Measurements from ENCODE around the gene PIK3AP1.
"Not testable (repeated sequence)": the region's sequence is repeated elsewhere in the genome, so short reads cannot be mapped to it uniquely, and the experiment has no call there.

The PIK3AP1 gene

DNA sequence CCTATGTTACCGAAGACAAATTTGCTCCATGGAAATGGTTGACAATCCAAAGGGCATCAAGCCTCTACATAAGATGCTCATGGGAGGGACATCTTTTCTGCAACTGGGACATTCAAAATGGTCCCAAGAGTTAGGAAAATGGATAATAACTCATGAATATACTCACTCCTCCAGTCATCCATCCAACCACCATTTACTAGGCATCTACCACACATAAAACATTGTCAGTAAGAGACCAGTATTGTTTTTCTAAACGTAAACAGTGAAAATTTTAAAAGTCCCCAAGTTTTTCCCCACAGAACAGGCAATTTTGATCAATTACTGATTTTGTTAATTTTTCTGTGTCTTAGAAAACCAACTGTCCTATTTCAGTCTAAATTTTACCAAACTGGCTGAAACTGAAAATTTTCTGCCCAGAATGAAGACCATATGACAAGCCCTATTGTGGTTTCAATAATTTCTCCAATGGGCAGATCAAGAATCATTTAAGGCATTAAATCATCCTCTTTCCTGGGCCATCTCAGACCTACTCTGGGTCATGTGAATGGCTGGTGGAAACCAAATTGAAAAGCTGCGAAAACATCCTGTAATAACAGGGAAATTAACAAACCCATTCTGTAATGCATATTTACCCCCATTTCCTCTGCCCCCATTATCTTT, 24.2 kb downstream of the PIK3AP1 start:
- DNase-seq = no peak

- no peak for DNase-seq
Measured at GRCh38 chr10:96695366-96695765, 24.9 kb downstream of the PIK3AP1 start.

DNA sequence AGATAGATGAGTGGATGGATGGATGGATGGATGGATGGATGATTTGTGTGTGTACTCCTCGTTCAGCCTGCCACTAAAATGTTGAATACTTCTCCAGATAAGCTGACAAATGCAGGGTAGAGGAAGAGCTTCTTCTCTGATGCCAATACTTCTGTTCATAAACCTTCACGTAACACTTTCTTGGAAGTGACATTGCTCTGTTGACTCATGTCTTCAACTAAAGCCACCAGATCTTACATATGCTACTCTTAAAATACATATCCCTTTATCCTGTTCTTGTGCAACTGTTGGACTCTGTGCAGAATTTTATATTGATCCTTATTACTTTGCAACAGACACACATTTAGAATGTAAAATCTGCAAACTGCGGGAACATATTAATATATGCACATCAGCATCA, 26.9 kb downstream of the PIK3AP1 start:
- DNase-seq = no peak

DNA sequence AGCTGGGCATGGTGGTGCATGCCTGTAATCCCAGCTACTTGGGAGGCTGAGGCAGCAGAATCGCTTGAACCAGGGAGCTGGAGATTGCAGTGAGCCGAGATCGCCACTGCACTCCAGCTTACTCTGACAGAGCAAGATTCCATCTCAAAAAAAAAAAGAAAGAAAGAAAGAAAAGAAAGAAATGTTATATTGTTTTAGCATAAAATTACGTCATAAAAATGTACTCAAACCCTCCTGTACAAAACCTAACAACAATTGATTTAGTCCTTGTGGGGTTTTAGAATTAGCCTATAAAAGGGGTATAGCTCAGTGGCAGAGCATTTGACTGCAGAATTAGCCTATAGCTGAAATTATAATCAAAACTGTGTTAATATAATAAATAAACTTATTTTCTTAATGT, 27.9 kb downstream of the PIK3AP1 start:
- no peak for DNase-seq

DNA sequence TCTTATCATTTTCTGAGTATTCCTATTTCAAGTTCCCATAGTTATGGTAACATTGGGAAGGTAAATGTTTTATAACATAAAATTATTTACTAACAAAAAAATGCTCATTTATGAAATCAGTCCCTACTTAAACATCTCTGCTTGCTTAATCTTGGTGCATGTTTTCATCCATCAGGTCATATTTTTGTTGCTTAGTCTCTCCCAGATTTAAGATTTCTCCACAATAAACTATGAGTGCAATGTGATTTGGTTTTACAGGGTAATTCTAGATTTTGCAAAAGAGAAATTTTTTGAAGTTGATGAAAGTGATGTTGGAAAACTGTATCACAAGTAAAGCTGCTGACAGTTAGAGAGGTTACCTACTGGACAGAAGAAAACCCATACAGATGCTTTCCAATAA, 28.6 kb downstream of the PIK3AP1 start:
- no peak for DNase-seq

DNA sequence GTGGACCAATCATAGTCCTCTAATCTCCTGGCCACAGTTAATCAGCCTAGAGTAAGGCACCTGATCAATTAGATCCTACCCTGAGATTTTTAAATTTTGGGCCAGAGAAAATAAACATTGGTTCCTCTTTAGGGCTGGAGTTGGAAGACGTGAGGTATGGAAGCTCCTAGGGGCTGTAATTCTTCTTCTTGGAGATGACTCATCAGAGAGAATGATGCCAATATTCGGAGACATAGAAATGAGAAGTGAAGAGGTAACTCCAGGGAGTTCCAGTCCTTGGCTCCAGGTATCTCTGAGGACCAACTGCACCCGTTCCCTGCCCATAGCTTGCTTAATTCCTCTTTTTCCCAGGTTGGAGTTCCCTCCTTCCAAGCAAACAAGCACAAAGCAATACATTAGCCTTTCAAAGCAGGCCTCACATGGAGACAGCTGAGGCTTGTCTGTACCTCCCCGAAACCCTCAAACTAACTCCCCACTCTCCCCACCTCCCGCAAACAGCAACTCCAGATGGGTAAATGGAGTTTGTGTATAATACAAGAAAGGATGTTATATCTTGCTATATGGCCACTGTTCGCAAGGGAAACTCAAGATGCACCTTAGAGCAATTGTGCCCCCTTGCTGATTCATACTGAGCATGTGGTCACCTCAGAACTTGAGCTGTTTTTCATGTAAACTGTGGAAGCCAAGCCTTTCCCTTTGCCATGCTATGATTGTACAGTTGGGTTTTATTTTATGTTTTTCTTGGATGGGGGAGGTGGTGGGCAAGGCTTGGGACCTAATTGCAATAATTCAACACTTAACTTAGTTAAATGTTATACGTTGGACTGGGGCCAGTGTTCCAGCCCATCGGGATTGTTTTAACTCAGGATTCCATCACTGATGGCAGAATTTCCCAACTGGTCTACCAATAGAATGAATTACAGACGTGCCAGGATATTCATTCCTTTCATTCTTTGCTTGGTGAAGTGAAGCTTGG, 29.3 kb downstream of the PIK3AP1 start:
- DNase-seq = no peak

- DNase-seq = no peak
Measured at GRCh38 chr10:96688789-96689188, 31.5 kb downstream of the PIK3AP1 start.

DNA sequence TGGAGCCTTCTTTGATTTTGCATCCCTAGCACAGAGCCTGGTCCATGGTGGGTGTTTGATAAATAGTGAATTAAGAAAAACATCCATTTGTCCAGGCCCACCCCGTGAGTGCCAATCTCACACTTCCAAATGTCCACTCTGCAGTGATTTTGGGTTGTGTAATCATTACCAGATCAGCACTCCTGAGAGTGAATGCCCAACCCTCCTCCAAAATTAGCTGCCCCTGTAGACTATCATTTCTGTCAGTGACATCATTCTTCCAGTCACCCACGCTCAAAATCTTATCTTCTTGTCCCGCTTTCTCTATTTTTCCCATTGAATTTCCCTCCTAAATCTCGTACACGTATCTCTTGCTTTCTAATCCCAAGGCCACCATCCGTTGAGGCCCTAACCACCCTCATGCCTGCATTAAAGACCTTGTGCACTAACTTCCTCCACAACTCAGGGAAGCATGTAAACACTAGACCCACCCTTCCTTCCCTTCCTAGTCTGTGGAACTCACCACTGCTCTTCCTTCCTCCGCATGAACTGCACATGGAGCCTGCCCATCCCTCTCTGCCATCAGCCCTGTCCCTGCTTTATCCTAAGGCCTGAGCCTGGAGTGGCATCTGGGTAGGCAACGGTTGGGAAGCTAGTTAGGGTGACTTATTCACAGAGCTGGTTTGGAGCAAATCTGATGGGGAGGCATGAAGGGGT, 32.8 kb downstream of the PIK3AP1 start:
- DNase-seq = no peak

GRCh38 chr10:96686514-96686913, 33.8 kb downstream of the PIK3AP1 start:
- DNase-seq = no peak

DNA sequence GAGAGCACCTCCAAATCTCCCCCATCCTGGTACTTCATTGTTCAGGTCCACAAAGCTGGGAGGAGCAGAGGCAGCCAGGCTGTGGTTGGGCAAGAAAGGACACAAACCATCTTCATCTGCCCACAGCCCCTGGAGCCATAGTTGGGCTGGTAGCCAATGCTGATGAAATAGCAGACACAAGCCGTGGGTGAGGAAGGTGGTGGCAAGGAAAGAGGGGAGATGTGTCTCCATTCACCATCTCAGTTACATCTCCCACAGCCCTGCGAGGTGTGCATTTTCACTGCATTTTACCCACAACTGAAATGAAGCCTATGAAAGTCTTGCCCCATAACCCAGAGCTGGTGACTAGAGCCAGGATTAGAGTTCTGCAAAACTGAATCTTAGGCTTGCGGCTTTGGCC, 35.0 kb downstream of the PIK3AP1 start:
- no peak for DNase-seq

DNA sequence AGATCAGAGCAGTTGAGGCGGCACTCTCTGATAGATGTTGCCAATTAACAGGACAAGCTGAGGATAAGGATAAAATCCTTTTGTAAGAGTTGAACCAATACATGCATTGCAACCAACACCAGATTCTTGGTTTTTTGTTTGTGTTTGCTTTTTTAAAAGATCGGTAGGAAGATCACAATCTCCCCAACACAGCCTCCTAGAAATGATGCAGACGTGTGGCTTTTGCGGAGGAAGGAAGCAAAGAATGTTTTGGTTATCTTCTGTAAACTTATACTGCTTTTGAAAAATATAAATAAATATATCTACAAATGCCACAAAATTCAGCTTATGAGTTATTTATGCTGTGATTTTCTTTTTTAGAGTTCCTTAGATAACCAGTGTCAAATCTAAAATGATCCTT, 35.5 kb downstream of the PIK3AP1 start:
- DNase-seq = no peak

DNA sequence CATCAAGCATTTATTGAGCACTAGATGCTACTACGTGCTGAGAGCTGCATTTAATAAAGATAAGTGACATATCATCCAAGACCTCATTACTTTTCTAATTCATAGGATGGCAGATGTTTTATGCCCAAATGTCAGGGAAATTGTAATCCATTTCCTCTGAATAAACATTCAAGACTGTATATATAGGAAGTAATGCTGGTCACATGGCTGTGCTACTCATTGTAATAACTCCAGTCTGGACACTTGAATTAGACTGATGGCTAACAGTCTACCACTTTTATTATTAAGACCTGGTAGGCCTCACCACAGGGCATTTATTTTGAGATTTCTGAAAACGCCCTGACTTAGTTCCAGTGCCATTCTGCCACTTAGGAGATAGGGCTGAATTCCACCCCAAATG, 36.6 kb downstream of the PIK3AP1 start:
- DNase-seq = no peak

DNA sequence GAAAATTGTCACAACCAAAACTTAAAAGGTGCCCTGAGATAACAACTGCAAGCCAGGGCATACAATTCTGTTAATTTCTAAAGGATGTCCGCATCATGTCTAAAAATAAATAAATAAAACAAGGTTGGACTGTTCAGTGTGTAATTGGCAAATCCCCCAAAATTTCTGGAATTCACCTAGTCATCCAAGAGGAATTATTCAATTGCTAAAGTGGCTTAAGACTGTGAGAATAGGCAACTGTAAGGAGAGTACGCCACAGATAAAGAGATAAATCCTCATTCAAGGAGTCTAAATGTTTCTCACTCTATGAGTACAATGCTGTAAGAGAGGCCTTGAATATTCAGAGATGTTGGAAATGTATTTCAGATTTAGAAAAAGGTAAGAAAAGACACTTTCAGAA, 37.2 kb downstream of the PIK3AP1 start:
- no peak for DNase-seq

DNA sequence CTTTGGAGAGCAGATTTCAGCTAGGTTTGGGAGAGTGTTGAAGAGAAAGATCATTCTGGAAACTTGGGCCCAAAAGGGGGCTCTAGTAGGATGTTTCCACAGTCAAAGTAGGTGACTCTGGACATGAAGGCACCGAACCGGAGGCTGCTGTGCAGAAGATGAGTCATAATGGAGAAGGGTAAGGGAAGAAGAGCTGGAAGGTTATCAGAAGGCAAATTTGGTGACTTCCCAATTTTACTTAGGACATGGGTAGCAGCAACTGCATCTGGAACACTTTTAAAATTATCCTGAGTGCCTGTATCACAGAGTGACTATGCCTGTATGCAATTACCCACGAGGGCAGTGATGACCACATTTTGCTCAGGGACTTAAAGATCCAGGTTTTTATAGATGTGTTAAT, 38.8 kb downstream of the PIK3AP1 start:
- no peak for DNase-seq

- DNase-seq = not testable (repeated sequence)
Measured at GRCh38 chr10:96680463-96680862, 39.9 kb downstream of the PIK3AP1 start.

DNA sequence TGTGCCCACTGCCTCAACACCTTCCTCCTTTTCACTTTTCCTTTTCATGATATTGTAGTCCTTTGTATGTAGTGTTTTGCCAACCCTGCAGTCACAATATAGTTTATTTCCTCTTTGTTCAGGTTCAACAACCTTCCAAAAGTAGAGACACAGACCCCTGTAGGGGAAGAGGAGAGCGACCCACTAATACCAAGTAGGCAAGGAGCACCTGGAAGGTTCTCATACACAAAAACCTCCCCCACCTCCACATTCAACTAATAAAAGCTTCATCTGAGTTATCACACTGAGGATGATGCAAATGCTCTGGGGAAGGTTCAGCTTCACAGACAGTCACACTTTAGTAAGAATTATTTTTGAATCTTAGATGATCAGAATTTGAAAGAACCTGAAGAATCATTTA, 41.6 kb downstream of the PIK3AP1 start:
- no peak for DNase-seq

- DNase-seq = no peak
Measured at GRCh38 chr10:96676272-96677112, 43.8 kb downstream of the PIK3AP1 start.

DNA sequence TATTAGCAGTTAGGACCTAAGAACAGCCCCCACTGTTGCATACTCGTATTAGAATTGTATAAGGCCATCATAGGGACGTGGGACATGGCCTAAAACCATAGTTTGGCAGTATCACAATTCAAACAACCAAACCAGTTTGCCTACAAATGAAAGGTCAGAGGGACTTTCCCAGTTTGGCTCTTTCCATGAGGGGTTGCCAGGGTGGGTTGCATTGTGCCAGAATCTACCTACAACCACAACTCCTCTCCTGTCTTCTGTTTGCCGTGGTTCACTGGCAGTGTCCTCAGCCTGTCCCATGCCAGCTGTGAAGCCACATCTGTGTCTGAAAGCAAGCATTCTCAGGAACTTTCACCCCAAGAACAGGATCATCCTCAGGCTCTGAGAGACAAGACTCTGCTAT, 44.5 kb downstream of the PIK3AP1 start:
- DNase-seq = no peak

GRCh38 chr10:96673318-96674099, 46.8 kb downstream of the PIK3AP1 start:
- no peak for DNase-seq

DNA sequence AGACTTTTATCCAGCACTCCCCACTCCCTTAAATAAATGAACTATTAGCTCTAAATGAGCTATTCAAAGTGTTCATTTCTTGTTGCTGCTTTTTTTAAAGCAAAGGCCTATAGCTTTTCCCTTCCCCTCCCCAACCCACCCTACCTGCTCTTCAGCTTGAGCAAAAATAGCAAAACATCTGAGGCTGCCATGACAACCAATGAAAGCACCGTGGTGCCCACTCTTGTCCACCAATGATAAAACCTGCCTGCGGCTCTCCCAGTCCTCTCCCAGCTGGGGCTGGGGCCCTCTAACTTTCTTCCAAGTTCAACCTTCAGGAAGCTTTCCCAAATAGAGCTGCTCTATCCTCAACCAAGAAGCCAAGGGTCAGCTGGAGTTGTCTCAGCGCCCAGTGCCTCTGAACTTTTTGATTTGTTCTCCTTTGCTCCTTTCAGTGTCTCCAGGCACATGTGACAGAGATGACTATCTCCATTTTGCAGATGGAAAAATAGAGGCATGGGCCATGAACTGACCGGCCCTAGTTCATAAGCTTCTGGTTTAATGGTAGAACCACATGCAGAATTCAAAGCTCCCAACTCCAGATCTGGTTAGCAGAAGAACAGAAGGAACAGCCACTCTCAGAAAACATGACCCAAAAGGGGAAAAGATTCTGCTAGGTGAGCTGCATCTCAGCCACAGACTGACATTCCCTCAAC, 47.7 kb downstream of the PIK3AP1 start:
- DNase-seq = no peak

DNA sequence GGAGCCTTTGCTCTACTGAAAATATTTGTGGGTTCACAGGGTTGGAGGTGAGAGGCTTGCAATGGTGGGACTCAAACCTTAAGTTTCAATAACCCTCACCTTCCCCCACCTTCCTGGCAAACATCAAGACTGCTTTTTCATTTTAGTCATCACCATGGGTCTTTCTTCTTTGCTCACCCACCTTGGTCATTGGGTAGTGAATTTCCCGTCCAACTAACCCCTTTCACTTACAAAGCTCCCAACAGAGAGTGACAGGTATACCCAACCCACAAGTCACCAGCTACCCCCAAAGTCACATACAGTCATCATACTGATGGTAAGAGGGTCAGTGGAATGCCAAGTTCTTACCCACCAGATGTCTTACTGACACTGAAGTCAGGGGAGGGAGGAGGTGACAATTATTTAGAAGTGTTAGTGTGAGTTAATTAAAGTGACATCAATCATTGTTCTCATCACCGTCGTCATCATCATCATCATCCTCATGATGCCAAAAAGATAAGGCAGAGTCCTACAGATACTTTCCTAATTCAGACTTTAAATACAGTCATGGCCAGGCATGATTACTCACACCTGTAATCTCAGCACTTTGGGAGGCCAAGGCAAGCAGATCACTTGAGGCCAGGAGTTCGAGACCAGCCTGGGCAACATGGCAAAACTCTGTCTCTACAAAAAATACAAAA, 49.0 kb downstream of the PIK3AP1 start:
- no peak for DNase-seq

All from NCI-H1417 treated with DMSO at 0.1 percent for 48 hours (cell line).